Osteoblast (primary cell): ENCODE results near the gene NKX2-2. TPM values are rescaled to one million over a fixed set of nuclear protein-coding genes. Genes with fewer than 3 reads are reported as not detected.
"Not testable (repeated sequence)": the region's sequence is repeated elsewhere in the genome, so short reads cannot be mapped to it uniquely, and the experiment has no call there.

Experiments
- DNase-seq: peaks from one replicate; pipeline ENCODE4 v3.0.0; 2011; ENCODE audit warnings: low spot score, mixed read lengths; ENCODE audit not compliant: insufficient read length; ENCODE audit errors: missing footprints
- H2AFZ ChIP-seq: 2 replicates; pipeline ENCODE4 v1.6.0; 2011; ENCODE audit warnings: mild to moderate bottlenecking, low read length
- H3K27ac ChIP-seq: 2 replicates; pipeline ENCODE4 v1.5.1; 2011; ENCODE audit warnings: mild to moderate bottlenecking, low read depth, low read length, moderate library complexity
- H3K27me3 ChIP-seq: 2 replicates; pipeline ENCODE4 v1.6.0; 2012; ENCODE audit warnings: mild to moderate bottlenecking, control low read depth, inconsistent platforms, low read length, moderate library complexity; ENCODE audit not compliant: insufficient read depth
- H3K36me3 ChIP-seq: 2 replicates; pipeline ENCODE4 v1.5.1; 2011; ENCODE audit warnings: mild to moderate bottlenecking, low read length, control low read depth, moderate library complexity; ENCODE audit not compliant: insufficient read depth
- H3K4me1 ChIP-seq: 2 replicates; pipeline ENCODE4 v1.5.1; 2011; ENCODE audit warnings: mild to moderate bottlenecking, low read length, control low read depth, moderate library complexity; ENCODE audit not compliant: insufficient read depth
- H3K4me2 ChIP-seq: 2 replicates; pipeline ENCODE4 v1.6.0; 2011; ENCODE audit warnings: mild to moderate bottlenecking, low read length; ENCODE audit not compliant: insufficient read depth
- H3K4me3 ChIP-seq: fragments of 200-600 bp; sonication (generic); 3 replicates; pipeline ENCODE4 v1.5.1; 2012; ENCODE audit warnings: mild to moderate bottlenecking, low read length, inconsistent platforms; ENCODE audit not compliant: insufficient read depth
- H3K79me2 ChIP-seq: 2 replicates; pipeline ENCODE4 v1.6.0; 2012; ENCODE audit warnings: mild to moderate bottlenecking, low read length, control low read depth, inconsistent platforms; ENCODE audit not compliant: insufficient read depth
- H3K9me3 ChIP-seq: 2 replicates; pipeline ENCODE4 v1.5.1; 2011; ENCODE audit warnings: low read depth, low read length, control low read depth
- H4K20me1 ChIP-seq: 2 replicates; pipeline ENCODE4 v1.6.0; 2012; ENCODE audit warnings: mild to moderate bottlenecking, low read length, control low read depth; ENCODE audit not compliant: insufficient read depth
- CTCF ChIP-seq: IDR thresholded peaks from 2 replicates; pipeline ENCODE4 v1.5.1; 2011; ENCODE audit warnings: mild to moderate bottlenecking, low read depth, low read length, moderate library complexity; ENCODE audit errors: extremely low read depth
- total RNA-seq: library from RNA; depleted of rRNA; stranded (reverse); fragments of >200 nt; gene quantifications from 2 replicates; pipeline ENCODE4 v1.2.3, GENCODE V29; 2012

The NKX2-2 gene
- total RNA-seq, 1 donor = under 0.01 TPM

GRCh38 chr20:21496452-21496851 lies 17.4 kb downstream of the NKX2-2 start:
- TF ChIP-seq CTCF = no peak
- no peaks in the 10 kb centered on the region for H4K20me1 ChIP-seq
- H3K4me3 ChIP-seq = no peak overlapping the region
- DNase-seq = no peak
- H3K27ac ChIP-seq = no peak overlapping the region
- H2AFZ ChIP-seq = no peak overlapping the region
- no peaks in the 10 kb centered on the region for H3K36me3 ChIP-seq
- H3K4me1 ChIP-seq = no peaks in the 10 kb centered on the region
- peaks cover 20% of the 10 kb centered on the region for H3K27me3 ChIP-seq
- no peak overlapping the region for H3K4me2 ChIP-seq
- no peaks in the 10 kb centered on the region for H3K9me3 ChIP-seq
- H3K79me2 ChIP-seq = no peaks in the 10 kb centered on the region

- Histone ChIP-seq H3K9me3 (no peaks in the 10 kb centered on the region), H3K27ac (no peak overlapping the region), H3K4me1 (no peaks in the 10 kb centered on the region), H3K4me3 (no peak overlapping the region), H3K79me2 (no peaks in the 10 kb centered on the region), H3K36me3 (no peaks in the 10 kb centered on the region), H3K27me3 (peaks cover 20% of the 10 kb centered on the region), H3K4me2 (no peak overlapping the region), H4K20me1 (no peaks in the 10 kb centered on the region), H2AFZ (no peak overlapping the region)
- DNase-seq = no peak
- TF ChIP-seq CTCF = no peak
Observed at GRCh38 chr20:21493049-21493448, 20.8 kb downstream of the NKX2-2 start.

GRCh38 chr20:21490105-21490504 lies 23.8 kb downstream of the NKX2-2 start:
- Histone ChIP-seq H3K36me3 (no peaks in the 10 kb centered on the region), H3K27ac (no peak overlapping the region), H3K4me1 (no peaks in the 10 kb centered on the region), H3K4me3 (no peak overlapping the region), H3K9me3 (no peaks in the 10 kb centered on the region), H2AFZ (no peak overlapping the region), H4K20me1 (no peaks in the 10 kb centered on the region), H3K4me2 (no peak overlapping the region), H3K79me2 (no peaks in the 10 kb centered on the region), H3K27me3 (peaks cover 20% of the 10 kb centered on the region)
- no peak for DNase-seq
- peak; percentile 59 for TF ChIP-seq CTCF

GRCh38 chr20:21480144-21480543 lies 33.7 kb downstream of the NKX2-2 start:
- not testable (repeated sequence) for H2AFZ ChIP-seq, H3K79me2 ChIP-seq, H3K4me3 ChIP-seq, H3K36me3 ChIP-seq, H3K27me3 ChIP-seq, DNase-seq, H3K27ac ChIP-seq, H3K4me1 ChIP-seq, H4K20me1 ChIP-seq, H3K4me2 ChIP-seq, H3K9me3 ChIP-seq
